GM23338 (cell line): Measurements from ENCODE around the gene TLE6. TPM values are rescaled to one million over a fixed set of nuclear protein-coding genes. Genes with fewer than 3 reads are reported as not detected.

Experiments used
- ATAC-seq: fragments of 200-7000 bp; cut with Tn5 transposase; 3 replicates; pipeline ENCODE4 v1.9.1; 2020
- DNase-seq: peaks from one replicate; pipeline ENCODE4 v3.0.0-alpha.2; 2015; ENCODE audit warnings: low spot score
- H2AFZ ChIP-seq: fragments of 200-600 bp; sonication (generic); 2 replicates; pipeline ENCODE4 v1.8.0; 2016; ENCODE audit warnings: antibody characterized with exemption, mild to moderate bottlenecking, moderate library complexity
- H3F3A ChIP-seq: fragments of 200-600 bp; sonication (generic); replicated peaks from 2 replicates; pipeline ENCODE4 v1.8.0; 2017; ENCODE audit warnings: antibody characterized with exemption, mixed run types, low read depth
- H3K27ac ChIP-seq: fragments of 200-600 bp; sonication (generic); 2 replicates; pipeline ENCODE4 v1.6.1; 2016; ENCODE audit warnings: low read depth
- H3K27me3 ChIP-seq: fragments of 200-600 bp; sonication (generic); 2 replicates; pipeline ENCODE4 v1.8.0; 2016; ENCODE audit warnings: mild to moderate bottlenecking, mixed run types, moderate library complexity; ENCODE audit not compliant: insufficient read depth
- H3K36me3 ChIP-seq: fragments of 200-600 bp; sonication (generic); 2 replicates; pipeline ENCODE4 v1.8.0; 2016; ENCODE audit warnings: mild to moderate bottlenecking; ENCODE audit not compliant: insufficient read depth
- H3K4me1 ChIP-seq: fragments of 200-600 bp; sonication (generic); 2 replicates; pipeline ENCODE4 v1.8.0; 2016; ENCODE audit warnings: mild to moderate bottlenecking, moderate library complexity; ENCODE audit not compliant: insufficient read depth
- H3K4me2 ChIP-seq: fragments of 200-600 bp; sonication (generic); 2 replicates; pipeline ENCODE4 v1.7.1; 2017; ENCODE audit warnings: mixed run types
- H3K4me3 ChIP-seq: fragments of 200-600 bp; sonication (generic); 2 replicates; pipeline ENCODE4 v1.6.1; 2016; ENCODE audit warnings: mixed run types
- H3K79me2 ChIP-seq: fragments of 200-600 bp; sonication (generic); replicated peaks from 2 replicates; pipeline ENCODE4 v1.8.0; 2017; ENCODE audit warnings: mild to moderate bottlenecking; ENCODE audit not compliant: insufficient read depth
- H3K9me2 ChIP-seq: fragments of 200-600 bp; sonication (generic); 2 replicates; pipeline ENCODE4 v1.8.0; 2017; ENCODE audit not compliant: insufficient read depth
- H4K20me1 ChIP-seq: fragments of 200-600 bp; sonication (generic); replicated peaks from 2 replicates; pipeline ENCODE4 v1.8.0; 2017; ENCODE audit warnings: mild to moderate bottlenecking; ENCODE audit not compliant: insufficient read depth
- H3K27ac Mint-ChIP-seq: 2 replicates; pipeline ENCODE4 v1.8.0; 2020; ENCODE audit warnings: inconsistent platforms, mild to moderate bottlenecking, moderate library complexity, mixed read lengths
- H3K27me3 Mint-ChIP-seq: 3 replicates; pipeline ENCODE4 v1.8.0; 2022; ENCODE audit warnings: low read depth, mild to moderate bottlenecking, moderate library complexity, mixed read lengths, inconsistent platforms; ENCODE audit not compliant: insufficient read depth, poor library complexity
- H3K36me3 Mint-ChIP-seq: 3 replicates; pipeline ENCODE4 v1.8.0; 2021; ENCODE audit warnings: low read depth, mild to moderate bottlenecking, inconsistent platforms, moderate library complexity, mixed read lengths
- H3K4me1 Mint-ChIP-seq: 3 replicates; pipeline ENCODE4 v1.8.0; 2020; ENCODE audit warnings: mild to moderate bottlenecking, inconsistent platforms, mixed read lengths
- H3K4me3 Mint-ChIP-seq: 3 replicates; pipeline ENCODE4 v1.8.0; 2021; ENCODE audit warnings: moderate library complexity, mild to moderate bottlenecking, inconsistent platforms, mixed read lengths
- H3K9me3 Mint-ChIP-seq: 3 replicates; pipeline ENCODE4 v1.8.0; 2020; ENCODE audit warnings: moderate library complexity, mild to moderate bottlenecking, inconsistent platforms, mixed read lengths
- CREB1 ChIP-seq: fragments of 250-450 bp; sonication (Bioruptor Pico); IDR thresholded peaks from 2 replicates; pipeline ENCODE4 v1.5.0; 2020; ENCODE audit warnings: low read depth, mild to moderate bottlenecking, moderate library complexity
- CTCF ChIP-seq, 2 experiments: fragments of 200-600 bp in 1 of 2; sonication (generic) in 1 of 2; conservative IDR thresholded peaks; 2 replicates each; pipeline versions ENCODE4 v1.5.1 to v1.6.1; 2016 to 2017; ENCODE audit warnings: antibody characterized with exemption in 2 of 2, low read depth in 2 of 2, mild to moderate bottlenecking in 2 of 2, moderate library complexity in 1 of 2
- EZH2 ChIP-seq: fragments of 200-600 bp; sonication (generic); IDR thresholded peaks from one replicate; pipeline ENCODE4 v1.8.0; 2017; ENCODE audit warnings: antibody characterized with exemption, mild to moderate bottlenecking, low read depth; ENCODE audit not compliant: unreplicated experiment
- EZH2phosphoT487 ChIP-seq: fragments of 200-600 bp; sonication (generic); IDR thresholded peaks from one replicate; pipeline ENCODE4 v1.8.1; 2018; ENCODE audit warnings: antibody characterized with exemption; ENCODE audit not compliant: unreplicated experiment
- JUNB ChIP-seq: IDR thresholded peaks from one replicate; pipeline ENCODE4 v1.6.1; 2016; ENCODE audit warnings: antibody characterized with exemption; ENCODE audit not compliant: unreplicated experiment
- NANOG ChIP-seq: IDR thresholded peaks from 2 replicates; pipeline ENCODE4 v1.6.1; 2016; ENCODE audit warnings: antibody characterized with exemption, borderline replicate concordance
- POLR2AphosphoS5 ChIP-seq: IDR thresholded peaks from 2 replicates; pipeline ENCODE4 v1.6.1; 2016; ENCODE audit warnings: antibody characterized with exemption, low read depth
- STAT1 ChIP-seq: IDR thresholded peaks from one replicate; pipeline ENCODE4 v1.6.1; 2016; ENCODE audit warnings: antibody characterized with exemption; ENCODE audit not compliant: unreplicated experiment
- ZNF331 ChIP-seq: fragments of 250-450 bp; sonication (Bioruptor Pico); IDR thresholded peaks from 2 replicates; pipeline ENCODE4 v1.5.0; 2020; ENCODE audit warnings: low read depth, mild to moderate bottlenecking, moderate library complexity
- polyA plus RNA-seq: library from polyadenylated mRNA; unstranded; fragments of >200 nt; fragmentation: Nextera tagmentation; extraction: Ambion mirVana; gene quantifications from 2 replicates; pipeline ENCODE4 v1.2.1, GENCODE V29; 2016
- total RNA-seq: library from RNA; depleted of rRNA; stranded (reverse); fragments of >200 nt; shearing (Covaris generic); gene quantifications from 2 replicates; pipeline ENCODE4 v1.2.3, GENCODE V29; 2014
- TF ChIP-seq, protein P1 (sequence below): fragments of 250-450 bp; sonication (Bioruptor Pico); IDR thresholded peaks from 2 replicates; pipeline ENCODE4 v1.5.0; 2020; ENCODE audit warnings: mild to moderate bottlenecking, moderate library complexity
- TF ChIP-seq, protein P2 (sequence below): IDR thresholded peaks from 2 replicates; pipeline ENCODE4 v1.6.1; 2016; ENCODE audit warnings: antibody characterized with exemption

The TLE6 gene
- total and polyA plus RNA-seq, 2 experiments from 2014 or later, result 2.4 TPM

- peaks cover 42% of the 10 kb centered on the region for H3K27me3 Mint-ChIP-seq
- Histone ChIP-seq H3K4me3 (peak overlapping the region; percentile 42), H4K20me1 (no peaks in the 10 kb centered on the region), H2AFZ (0 out of 2 replicates have a peak overlapping the region, but pooled peaks have one; percentile 69), H3K27me3 (peaks cover 2% of the 10 kb centered on the region; the same call in 1 of the 2 replicates), H3K4me1 (peaks cover 31% of the 10 kb centered on the region), H3K27ac (peak overlapping the region; percentile 71), H3K36me3 (no peaks in the 10 kb centered on the region), H3K79me2 (no peaks in the 10 kb centered on the region), H3K9me2 (no peaks in the 10 kb centered on the region), H3K4me2 (peak overlapping the region; percentile 64), H3F3A (peaks cover 23% of the 10 kb centered on the region)
- TF ChIP-seq JUNB, result no peak
- TF ChIP-seq CREB1 (CRISPR knock-in tag), result peak; percentile 46; the same call in 1 of the 2 replicates
- TF ChIP-seq NANOG, result peak; percentile 87
- TF ChIP-seq STAT1, result no peak
- TF ChIP-seq, protein P1, sequence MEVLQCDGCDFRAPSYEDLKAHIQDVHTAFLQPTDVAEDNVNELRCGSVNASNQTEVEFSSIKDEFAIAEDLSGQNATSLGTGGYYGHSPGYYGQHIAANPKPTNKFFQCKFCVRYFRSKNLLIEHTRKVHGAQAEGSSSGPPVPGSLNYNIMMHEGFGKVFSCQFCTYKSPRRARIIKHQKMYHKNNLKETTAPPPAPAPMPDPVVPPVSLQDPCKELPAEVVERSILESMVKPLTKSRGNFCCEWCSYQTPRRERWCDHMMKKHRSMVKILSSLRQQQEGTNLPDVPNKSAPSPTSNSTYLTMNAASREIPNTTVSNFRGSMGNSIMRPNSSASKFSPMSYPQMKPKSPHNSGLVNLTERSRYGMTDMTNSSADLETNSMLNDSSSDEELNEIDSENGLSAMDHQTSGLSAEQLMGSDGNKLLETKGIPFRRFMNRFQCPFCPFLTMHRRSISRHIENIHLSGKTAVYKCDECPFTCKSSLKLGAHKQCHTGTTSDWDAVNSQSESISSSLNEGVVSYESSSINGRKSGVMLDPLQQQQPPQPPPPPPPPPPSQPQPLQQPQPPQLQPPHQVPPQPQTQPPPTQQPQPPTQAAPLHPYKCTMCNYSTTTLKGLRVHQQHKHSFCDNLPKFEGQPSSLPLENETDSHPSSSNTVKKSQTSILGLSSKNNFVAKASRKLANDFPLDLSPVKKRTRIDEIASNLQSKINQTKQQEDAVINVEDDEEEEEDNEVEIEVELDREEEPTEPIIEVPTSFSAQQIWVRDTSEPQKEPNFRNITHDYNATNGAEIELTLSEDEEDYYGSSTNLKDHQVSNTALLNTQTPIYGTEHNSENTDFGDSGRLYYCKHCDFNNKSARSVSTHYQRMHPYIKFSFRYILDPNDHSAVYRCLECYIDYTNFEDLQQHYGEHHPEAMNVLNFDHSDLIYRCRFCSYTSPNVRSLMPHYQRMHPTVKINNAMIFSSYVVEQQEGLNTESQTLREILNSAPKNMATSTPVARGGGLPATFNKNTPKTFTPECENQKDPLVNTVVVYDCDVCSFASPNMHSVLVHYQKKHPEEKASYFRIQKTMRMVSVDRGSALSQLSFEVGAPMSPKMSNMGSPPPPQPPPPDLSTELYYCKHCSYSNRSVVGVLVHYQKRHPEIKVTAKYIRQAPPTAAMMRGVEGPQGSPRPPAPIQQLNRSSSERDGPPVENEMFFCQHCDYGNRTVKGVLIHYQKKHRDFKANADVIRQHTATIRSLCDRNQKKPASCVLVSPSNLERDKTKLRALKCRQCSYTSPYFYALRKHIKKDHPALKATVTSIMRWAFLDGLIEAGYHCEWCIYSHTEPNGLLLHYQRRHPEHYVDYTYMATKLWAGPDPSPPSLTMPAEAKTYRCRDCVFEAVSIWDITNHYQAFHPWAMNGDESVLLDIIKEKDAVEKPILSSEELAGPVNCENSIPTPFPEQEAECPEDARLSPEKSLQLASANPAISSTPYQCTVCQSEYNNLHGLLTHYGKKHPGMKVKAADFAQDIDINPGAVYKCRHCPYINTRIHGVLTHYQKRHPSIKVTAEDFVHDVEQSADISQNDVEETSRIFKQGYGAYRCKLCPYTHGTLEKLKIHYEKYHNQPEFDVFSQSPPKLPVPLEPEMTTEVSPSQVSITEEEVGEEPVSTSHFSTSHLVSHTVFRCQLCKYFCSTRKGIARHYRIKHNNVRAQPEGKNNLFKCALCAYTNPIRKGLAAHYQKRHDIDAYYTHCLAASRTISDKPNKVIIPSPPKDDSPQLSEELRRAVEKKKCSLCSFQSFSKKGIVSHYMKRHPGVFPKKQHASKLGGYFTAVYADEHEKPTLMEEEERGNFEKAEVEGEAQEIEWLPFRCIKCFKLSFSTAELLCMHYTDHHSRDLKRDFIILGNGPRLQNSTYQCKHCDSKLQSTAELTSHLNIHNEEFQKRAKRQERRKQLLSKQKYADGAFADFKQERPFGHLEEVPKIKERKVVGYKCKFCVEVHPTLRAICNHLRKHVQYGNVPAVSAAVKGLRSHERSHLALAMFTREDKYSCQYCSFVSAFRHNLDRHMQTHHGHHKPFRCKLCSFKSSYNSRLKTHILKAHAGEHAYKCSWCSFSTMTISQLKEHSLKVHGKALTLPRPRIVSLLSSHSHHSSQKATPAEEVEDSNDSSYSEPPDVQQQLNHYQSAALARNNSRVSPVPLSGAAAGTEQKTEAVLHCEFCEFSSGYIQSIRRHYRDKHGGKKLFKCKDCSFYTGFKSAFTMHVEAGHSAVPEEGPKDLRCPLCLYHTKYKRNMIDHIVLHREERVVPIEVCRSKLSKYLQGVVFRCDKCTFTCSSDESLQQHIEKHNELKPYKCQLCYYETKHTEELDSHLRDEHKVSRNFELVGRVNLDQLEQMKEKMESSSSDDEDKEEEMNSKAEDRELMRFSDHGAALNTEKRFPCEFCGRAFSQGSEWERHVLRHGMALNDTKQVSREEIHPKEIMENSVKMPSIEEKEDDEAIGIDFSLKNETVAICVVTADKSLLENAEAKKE (CRISPR knock-in tag), result no peak
- TF ChIP-seq CTCF (conservative IDR thresholded peaks at IDR 0.05; ENCODE audit: low read depth in 2 of 2), result no peak
- TF ChIP-seq EZH2phosphoT487, result no peak
- no peak for TF ChIP-seq ZNF331
- TF ChIP-seq POLR2AphosphoS5, result peak; percentile 42
- TF ChIP-seq, protein P2, sequence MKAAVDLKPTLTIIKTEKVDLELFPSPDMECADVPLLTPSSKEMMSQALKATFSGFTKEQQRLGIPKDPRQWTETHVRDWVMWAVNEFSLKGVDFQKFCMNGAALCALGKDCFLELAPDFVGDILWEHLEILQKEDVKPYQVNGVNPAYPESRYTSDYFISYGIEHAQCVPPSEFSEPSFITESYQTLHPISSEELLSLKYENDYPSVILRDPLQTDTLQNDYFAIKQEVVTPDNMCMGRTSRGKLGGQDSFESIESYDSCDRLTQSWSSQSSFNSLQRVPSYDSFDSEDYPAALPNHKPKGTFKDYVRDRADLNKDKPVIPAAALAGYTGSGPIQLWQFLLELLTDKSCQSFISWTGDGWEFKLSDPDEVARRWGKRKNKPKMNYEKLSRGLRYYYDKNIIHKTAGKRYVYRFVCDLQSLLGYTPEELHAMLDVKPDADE, result no peak
- no peak for TF ChIP-seq EZH2
- peak; percentile 93 for DNase-seq
- ATAC-seq, result peak; percentile 69
- peaks cover 34% of the 10 kb centered on the region for H3K4me1 Mint-ChIP-seq
- H3K9me3 Mint-ChIP-seq, result no peaks in the 10 kb centered on the region; the same call in 2 of the 3 replicates
- peak overlapping the region; percentile 37; the same call in 2 of the 3 replicates for H3K4me3 Mint-ChIP-seq
- H3K36me3 Mint-ChIP-seq, result no peaks in the 10 kb centered on the region
- no peak overlapping the region; the same call in 1 of the 2 replicates for H3K27ac Mint-ChIP-seq
Observed at GRCh38 chr19:2983351-2984214, 6.2 kb downstream of the TLE6 start.
